GM12878 (cell line): Measurements from ENCODE around the gene INO80E.

Experiments
- JUNB ChIP-seq: IDR thresholded peaks from 2 replicates; pipeline ENCODE4 v1.6.1; 2016; ENCODE audit warnings: antibody characterized with exemption, mild to moderate bottlenecking
- LARP7 ChIP-seq: fragments of 450-650 bp; IDR thresholded peaks from 2 replicates; pipeline ENCODE4 v1.6.1; 2017; ENCODE audit warnings: mild to moderate bottlenecking
- POLR2A ChIP-seq: IDR thresholded peaks from 2 replicates; pipeline ENCODE4 v1.6.1; 2011; ENCODE audit warnings: low read depth, mild to moderate bottlenecking, low read length
- SRF ChIP-seq, 2 experiments: IDR thresholded peaks; 2 replicates each; pipeline ENCODE4 v1.6.1; 2011; ENCODE audit warnings: low read depth in 2 of 2, low read length in 2 of 2, mild to moderate bottlenecking in 1 of 2, moderate library complexity in 1 of 2

DNA sequence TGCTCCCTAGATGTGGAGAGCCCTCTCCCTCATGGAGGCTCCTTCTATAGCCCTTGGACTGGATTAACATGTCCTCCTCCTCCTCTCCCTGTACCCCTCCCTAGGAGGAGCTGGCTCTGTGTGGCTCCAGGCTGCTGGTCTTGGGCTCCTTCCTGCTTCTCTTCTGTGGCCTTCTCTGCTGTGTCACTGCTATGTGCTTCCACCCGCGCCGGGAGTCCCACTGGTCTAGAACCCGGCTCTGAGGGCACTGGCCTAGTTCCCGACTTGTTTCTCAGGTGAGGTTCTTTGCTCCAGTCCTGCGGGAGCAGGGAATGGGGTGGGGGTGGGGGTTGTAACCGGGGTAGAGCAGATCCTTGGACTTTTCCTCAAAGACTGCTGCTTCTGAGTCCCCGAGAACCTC is 24.7 kb upstream of the INO80E start:
- TF ChIP-seq JUNB (no peak), POLR2A (no peak), LARP7 (no peak), SRF (IDR thresholded peaks at IDR 0.05; ENCODE audit: low read depth in 2 of 2, low read length in 2 of 2) (no peak)
